GM19324 (cell line): ENCODE measurements around the gene CTCFL.

Experiments
- ATAC-seq: cut with Tn5 transposase; IDR thresholded peaks from one replicate; pipeline ENCODE4 v1.9.1; 2021; ENCODE audit warnings: mild to moderate bottlenecking, moderate library complexity; ENCODE audit not compliant: unreplicated experiment, low FRiP score

The CTCFL gene

GRCh38 chr20:57537822-57538221 lies 12.9 kb upstream of the CTCFL start:
- ATAC-seq: no peak

- no peak for ATAC-seq
Observed at GRCh38 chr20:57536771-57537724, 12.1 kb upstream of the CTCFL start.

- no peak for ATAC-seq
Observed at GRCh38 chr20:57536120-57536708, 11.3 kb upstream of the CTCFL start.

- ATAC-seq: no peak
Observed at GRCh38 chr20:57535297-57535696, 10.4 kb upstream of the CTCFL start.

GRCh38 chr20:57532104-57532503 lies 7.2 kb upstream of the CTCFL start:
- ATAC-seq: no peak

GRCh38 chr20:57530327-57530981 lies 5.5 kb upstream of the CTCFL start:
- no peak for ATAC-seq

- ATAC-seq: no peak
Observed at GRCh38 chr20:57529810-57530209, 4.9 kb upstream of the CTCFL start.

- ATAC-seq: no peak
Observed at GRCh38 chr20:57529160-57529585, 4.2 kb upstream of the CTCFL start.

- ATAC-seq: no peak
Observed at GRCh38 chr20:57528148-57528547, 3.2 kb upstream of the CTCFL start.

- no peak for ATAC-seq
Observed at GRCh38 chr20:57527728-57528127, 2.8 kb upstream of the CTCFL start.

- ATAC-seq: no peak
Observed at GRCh38 chr20:57526885-57527460, 2.0 kb upstream of the CTCFL start.

GRCh38 chr20:57526087-57526884 lies 1.3 kb upstream of the CTCFL start:
- no peak for ATAC-seq

- ATAC-seq: no peak
Observed at GRCh38 chr20:57525328-57526086, 567 bp upstream of the CTCFL start.

GRCh38 chr20:57523782-57524181 lies 1.2 kb downstream of the CTCFL start:
- ATAC-seq: no peak

GRCh38 chr20:57522380-57523140 lies 2.4 kb downstream of the CTCFL start:
- ATAC-seq: no peak

GRCh38 chr20:57517904-57518303 lies 7.0 kb downstream of the CTCFL start:
- no peak for ATAC-seq

GRCh38 chr20:57514273-57514751 lies 10.6 kb downstream of the CTCFL start:
- no peak for ATAC-seq

- no peak for ATAC-seq
Observed at GRCh38 chr20:57513199-57513598, 11.7 kb downstream of the CTCFL start.

GRCh38 chr20:57512432-57512831 lies 12.5 kb downstream of the CTCFL start:
- no peak for ATAC-seq
